ENCODE data around the gene CFAP410.

CFAP410 gene

GRCh38 chr21:44315691-44316203 is 23.4 kb downstream of the CFAP410 start:
- DNase-seq (ENCODE audit: low read depth), result no peak
- no peak for TF ChIP-seq CTCF (IDR thresholded peaks at IDR 0.05; ENCODE audit: control insufficient read depth, extremely low read depth, insufficient read depth)
- no peak overlapping the region for H3K4me3 ChIP-seq (ENCODE audit: low read depth, low read length)

DNA sequence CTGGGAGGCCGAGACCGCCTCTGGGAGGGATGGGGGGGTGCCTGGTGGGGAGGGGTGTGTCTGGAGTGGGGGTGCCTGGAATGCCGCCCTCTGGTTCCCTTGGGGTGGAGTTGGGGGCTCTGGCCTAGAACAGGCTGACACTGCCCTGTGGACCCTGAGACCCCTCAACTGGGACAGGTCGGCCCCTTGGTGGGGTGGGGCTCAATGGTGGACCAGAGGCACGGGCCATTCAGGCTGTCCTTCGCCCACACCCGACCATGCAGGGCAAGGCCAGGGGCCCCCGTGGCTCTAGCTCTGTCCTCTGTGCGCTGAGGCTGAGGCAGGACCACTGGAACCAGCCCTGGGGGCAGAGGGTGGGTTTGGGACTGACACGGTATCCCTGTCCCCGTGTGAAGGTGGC is 24.6 kb downstream of the CFAP410 start:
- DNase-seq (ENCODE audit: low read depth), result no peak
- H3K4me3 ChIP-seq (ENCODE audit: low read depth, low read length), result no peak overlapping the region
- no peak for TF ChIP-seq CTCF (IDR thresholded peaks at IDR 0.05; ENCODE audit: control insufficient read depth, extremely low read depth, insufficient read depth)

DNA sequence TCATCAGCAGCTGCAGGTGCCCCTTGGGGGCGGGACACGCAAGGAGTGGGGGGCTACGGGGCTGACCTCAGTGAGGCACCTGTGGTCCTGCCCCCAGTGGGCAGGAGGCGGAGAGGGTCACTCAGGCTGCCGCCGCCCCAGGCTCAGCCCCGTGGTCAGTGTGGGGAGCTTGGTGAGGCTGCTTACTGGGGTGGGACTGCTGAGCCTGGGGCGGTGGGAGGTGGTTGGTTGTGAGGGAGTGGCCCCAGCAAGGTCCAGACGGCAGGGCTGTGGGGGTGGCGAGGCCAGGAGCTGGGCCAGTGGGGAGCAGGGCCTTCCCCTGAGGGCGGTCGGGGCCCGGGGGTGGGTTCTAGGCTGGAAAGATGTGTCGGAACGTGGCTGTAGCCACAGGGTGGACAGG is 25.1 kb downstream of the CFAP410 start:
- no peak for DNase-seq (ENCODE audit: low read depth)
- no peak overlapping the region for H3K4me3 ChIP-seq (ENCODE audit: low read depth, low read length)
- no peak for TF ChIP-seq CTCF (IDR thresholded peaks at IDR 0.05; ENCODE audit: control insufficient read depth, extremely low read depth, insufficient read depth)

GRCh38 chr21:44313451-44313850 is 25.7 kb downstream of the CFAP410 start:
- TF ChIP-seq CTCF (IDR thresholded peaks at IDR 0.05; ENCODE audit: control insufficient read depth, extremely low read depth, insufficient read depth), result no peak
- DNase-seq (ENCODE audit: low read depth), result no peak
- H3K4me3 ChIP-seq (ENCODE audit: low read depth, low read length), result no peak overlapping the region

DNA sequence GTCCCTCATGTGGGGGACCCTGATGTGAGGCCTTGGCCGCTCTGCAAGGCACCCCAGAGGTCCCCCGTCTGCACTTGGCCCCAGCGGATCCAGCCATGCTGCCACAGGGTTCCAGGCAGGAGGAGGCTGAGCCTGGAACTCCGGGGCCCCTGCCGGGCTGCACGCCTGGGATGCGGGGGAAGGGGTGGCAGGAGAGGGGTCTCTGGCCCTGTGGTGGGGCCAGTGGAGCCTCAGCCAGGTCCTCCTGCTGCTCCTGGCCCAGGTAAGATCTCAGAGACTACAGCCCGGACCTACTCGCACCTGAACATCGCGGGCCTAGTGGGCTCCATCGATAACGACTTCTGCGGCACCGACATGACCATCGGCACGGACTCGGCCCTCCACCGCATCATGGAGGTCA is 26.5 kb downstream of the CFAP410 start:
- H3K4me3 ChIP-seq (ENCODE audit: low read depth, low read length), result no peak overlapping the region
- no peak for DNase-seq (ENCODE audit: low read depth)
- no peak for TF ChIP-seq CTCF (IDR thresholded peaks at IDR 0.05; ENCODE audit: control insufficient read depth, extremely low read depth, insufficient read depth)

GRCh38 chr21:44312089-44312488 is 27.1 kb downstream of the CFAP410 start:
- no peak for TF ChIP-seq CTCF (IDR thresholded peaks at IDR 0.05; ENCODE audit: control insufficient read depth, extremely low read depth, insufficient read depth)

More at GRCh38 chr21:44312089-44312488, 27.1 kb downstream of the CFAP410 start:
- no peak for DNase-seq (ENCODE audit: low read depth)
- no peak overlapping the region for H3K4me3 ChIP-seq (ENCODE audit: low read depth, low read length)

Measured in LNCaP clone FGC (cell line).